GM04504 (cell line): ENCODE measurements around the gene TM2D1.
"Not testable (repeated sequence)": the region's sequence is repeated elsewhere in the genome, so short reads cannot be mapped to it uniquely, and the experiment has no call there.

ENCODE experiments used
- DNase-seq: peaks from one replicate; pipeline ENCODE4 v3.0.0-alpha.2; 2012; ENCODE audit warnings: low read depth

TM2D1 gene

DNA sequence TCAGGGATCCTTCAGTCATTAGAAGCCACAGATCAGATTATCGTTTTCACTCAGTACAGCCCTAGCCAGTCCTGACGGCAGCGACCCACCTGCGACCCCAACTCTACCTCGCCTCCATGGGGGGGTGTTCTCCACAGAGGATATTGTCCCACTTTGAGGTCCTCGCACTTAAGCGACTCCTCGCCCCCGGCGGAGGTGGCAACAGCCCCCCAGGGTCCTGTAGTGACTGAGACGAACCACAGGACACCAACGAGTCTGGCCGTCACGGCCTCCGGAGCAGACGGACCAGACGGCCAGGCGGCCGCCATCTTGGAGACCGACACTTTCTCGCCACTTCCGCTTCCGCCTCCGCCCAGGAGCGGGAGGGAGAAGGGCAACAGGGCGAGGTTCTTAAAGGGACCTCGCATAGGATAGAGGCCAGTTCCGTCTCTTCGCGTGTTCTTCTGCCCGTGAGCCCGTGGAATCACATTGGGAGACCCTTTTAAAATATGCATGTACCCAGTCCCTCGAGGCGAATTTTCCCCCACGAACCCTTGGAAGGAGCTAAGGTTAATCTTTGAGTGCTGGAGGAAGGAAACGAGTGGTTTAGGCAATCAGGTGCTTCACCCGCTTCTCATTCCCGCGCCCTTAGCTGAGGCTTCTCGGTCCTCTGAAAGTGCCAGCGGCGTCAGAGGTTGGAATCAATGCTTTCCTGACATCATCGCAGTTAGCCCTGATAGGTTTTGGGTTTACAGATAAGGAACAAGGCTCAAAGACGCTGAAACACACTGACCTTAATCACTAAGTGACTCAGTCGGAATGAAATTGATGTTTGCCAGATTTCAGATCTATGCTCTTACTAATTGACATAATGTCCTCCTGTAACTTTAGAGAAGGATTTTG lies at the start of gene TM2D1:
TSS of gene TM2D1 (minus strand) at position 329 of the 882 bp plus-strand sequence. CDS start at position 308, 21 bp downstream.
- DNase-seq: peak; percentile 77

DNA sequence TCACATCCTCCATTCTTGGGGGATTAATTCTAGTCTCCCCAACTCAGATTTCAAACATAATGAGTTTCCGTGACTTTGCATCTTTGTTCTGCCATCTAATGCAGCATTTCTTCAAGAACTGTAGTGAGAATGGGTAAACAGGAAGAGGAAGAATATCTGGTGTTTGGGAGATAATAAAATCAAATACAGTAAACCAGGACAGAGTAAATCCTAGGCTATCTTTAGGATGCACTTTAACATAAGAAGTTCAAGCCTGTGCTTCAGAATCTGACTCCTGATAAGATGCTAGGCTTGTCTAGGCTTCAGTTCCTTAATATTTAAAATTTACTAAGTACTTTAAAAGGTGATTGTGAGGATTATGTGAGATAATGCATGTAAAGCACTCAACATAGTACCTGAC lies 45.2 kb upstream of the TM2D1 start:
- DNase-seq: no peak

DNA sequence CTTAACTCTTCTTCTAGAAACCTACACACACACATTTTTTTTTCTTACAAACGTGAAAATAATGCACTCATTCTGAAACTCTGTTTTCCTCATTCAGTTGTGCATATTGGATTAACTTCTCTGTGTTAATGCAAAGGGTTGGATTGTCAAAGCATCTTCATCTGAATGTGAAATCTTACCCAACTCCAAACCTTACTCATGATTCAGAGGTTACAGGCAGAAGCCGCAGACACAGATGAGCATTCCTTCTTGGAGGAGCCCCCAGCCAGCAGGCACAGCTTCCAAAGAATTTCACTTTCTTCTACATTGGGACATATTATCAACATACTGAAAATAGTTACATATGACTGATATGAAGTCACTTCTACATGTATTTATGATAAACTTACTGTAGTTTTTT lies 33.0 kb upstream of the TM2D1 start:
- DNase-seq: no peak

DNA sequence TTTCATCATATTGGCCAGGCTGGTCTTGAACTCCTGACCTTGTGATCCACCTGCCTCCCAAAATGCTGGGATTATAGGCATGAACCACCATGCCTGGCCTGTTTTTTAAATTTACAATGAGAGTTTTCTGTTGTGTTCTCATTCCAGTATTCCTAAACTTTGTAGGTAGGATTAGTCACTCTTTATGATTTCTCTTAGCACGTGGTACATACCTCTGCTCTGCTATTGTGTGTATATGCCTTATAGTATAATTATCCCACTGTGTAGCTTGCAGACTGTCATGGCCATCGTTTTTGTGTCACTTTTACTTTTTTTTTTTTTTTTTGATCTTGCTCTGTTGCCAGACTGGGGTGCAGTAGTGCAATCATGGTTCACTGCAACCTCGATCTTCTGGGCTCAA lies 31.8 kb upstream of the TM2D1 start:
- DNase-seq: no peak

DNA sequence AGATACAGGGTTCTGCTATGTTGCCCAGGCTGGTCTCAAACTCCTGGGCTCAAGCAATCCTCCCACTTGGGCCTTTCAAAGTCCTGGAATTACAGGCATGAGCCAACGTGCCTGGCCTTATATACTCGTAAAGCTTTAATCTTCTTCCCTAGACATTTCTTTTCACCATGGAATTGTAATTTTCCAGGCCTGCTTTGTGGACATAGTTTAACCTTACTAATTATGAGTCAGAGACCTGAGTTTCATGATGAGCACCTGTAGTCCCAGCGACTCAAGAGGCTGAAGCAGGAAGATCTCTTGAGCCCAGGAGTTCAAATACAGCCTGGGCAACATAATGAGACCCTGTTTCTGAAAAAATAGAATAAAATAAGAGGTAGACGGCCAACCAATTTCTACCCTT lies 29.6 kb upstream of the TM2D1 start:
- no peak for DNase-seq

DNA sequence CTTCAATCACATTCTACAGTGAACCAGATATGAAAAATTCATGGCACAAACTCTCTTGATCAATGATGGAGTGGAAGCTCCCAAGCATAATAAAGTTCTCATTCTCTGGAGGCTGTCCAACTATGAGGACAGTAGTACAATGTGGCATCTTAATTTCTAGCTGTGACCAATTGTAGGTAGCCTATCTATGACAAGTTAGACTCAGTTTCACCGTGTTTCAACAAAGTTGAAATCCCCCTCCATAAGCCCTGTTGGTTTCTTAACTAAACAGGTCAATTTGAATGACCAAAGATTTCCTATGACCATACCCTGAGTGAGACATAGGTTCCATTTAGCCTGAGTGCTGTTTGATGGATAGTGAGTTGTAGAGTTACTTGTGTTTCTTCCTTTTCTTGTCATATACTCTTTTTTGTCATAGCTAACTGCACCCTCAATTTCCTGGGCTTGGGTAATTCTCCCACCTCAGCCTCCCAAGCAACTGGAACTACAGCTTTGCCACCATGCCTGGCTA lies 29.1 kb upstream of the TM2D1 start:
- no peak for DNase-seq

DNA sequence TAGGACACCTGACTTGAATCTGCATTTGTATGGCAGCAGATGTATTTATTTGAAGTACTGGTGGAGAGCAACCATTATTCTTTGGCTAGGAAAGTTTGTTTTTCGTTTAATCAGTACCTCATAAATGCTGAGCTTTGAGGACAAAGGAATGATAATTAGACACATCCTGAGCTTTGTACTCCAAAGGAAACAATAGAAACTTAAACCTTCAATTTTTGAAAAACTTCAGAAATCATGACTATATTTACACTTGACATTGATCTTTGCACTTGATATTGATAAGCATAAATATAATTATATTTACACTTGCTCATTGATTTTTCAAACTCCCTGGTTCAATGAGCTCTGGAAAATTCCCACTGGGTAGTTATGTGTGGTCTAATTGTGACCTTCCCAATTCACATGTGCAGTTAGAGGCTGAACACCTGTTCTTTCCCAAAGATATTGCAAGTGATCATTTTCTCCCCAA lies 28.0 kb upstream of the TM2D1 start:
- no peak for DNase-seq

DNA sequence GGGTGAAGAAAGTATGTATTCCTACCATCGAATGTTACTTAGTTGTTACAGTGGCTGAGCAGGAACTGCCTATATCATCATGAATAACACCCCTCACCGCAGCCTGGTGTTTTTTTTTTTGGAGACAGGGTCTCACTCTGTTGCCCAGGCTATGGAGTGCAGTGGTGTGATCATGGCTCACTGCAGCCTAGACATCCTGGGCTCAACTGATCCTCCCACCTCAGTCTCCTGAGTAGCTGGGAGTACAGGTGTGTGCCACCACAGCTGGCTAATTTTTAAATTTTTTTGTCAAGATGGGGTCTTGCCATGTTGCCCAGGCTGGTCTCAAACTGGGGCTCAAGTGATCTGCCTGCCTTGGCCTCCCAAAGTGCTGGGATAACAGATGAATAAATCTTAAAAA lies 24.6 kb upstream of the TM2D1 start:
- DNase-seq: no peak

DNA sequence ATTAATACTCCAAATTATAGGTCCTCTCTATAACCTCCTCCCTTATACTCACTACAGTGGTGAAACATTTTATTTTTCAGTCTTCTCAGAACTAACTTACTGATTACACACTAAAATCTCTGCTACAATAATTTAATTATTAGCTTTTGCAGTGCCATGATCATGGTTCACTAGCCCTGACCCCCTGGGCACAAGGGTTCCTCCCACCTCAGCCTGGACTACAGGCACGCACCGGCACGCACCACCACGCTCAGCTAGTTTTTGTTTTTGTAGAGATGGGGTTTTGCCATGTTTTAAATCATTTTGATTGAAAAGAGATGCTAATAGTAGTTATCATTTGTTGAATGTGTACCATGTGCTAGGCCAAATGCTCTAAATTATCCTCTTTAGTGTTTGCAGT lies 23.6 kb upstream of the TM2D1 start:
- no peak for DNase-seq

DNA sequence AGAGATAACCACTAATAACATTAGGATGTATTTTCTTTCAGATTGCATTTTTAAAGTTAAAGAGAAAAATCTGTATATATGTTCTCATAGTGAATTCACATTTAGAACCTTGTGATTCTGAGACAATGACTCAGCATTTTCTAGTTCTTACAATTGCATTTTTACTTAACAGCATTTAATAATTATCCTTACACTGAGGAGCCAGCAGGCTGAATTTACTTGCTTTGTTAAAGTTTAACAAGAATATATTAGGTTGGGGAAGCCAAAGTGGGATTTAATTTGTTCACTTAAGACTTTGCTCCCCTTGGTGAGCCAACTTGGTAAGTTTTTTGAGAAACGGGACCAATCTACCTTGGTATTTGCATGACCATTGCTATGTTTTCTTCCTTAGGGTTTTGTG lies 21.9 kb upstream of the TM2D1 start:
- DNase-seq: no peak

DNA sequence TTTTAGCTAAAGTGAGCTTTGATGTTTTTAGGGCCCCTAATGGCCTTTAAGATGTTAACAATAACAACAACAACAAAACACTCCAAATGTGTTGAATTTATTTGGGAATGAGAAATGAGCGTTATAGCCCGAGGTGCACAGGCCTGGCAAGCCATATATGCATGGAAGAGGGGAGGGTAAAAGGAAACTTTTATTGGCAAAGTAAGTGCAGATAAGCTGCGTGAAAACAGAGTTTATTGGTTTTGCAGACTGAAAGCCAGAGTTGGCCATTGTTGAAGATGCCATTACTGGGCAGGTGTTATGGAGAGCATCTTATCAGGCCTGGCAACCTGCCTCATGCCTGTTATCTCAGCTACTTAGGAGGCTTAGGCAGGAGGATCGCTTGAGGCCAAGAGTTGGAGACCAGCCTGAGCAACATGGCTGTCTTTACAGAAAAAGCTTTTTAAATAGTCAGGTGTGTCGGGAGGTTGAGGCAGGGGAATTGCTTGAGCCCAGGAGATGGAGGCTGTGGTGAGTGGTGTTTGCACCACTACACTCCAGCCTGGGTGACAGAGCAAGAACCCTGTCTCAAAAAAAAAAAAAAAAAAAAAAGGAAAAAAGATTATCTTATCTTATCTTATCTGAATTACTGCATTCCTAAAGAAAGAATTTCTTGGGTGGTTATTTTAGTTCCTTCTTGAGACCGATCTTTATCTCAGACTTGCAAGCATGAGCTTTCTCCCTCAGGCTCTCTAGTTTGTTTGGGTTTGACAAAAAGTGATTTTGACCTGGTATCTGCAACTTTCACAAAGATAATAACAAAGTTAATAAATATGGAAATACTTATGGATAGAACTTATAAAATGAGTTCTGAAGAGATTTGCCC lies 19.0 kb upstream of the TM2D1 start:
- no peak for DNase-seq

DNA sequence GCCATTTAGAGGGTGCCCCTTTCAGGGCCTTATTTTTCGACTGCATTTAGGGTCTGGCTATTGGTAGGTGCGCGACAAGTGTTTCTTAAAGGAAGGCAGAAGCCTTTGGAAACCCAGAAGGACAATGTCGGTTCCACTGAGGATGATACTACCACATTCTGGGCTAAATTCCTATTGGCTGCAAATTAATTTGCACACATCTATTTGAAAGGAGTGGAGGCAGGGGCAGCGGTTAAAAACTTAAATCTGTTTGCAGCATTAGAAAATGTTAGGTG lies 18.4 kb upstream of the TM2D1 start:
- DNase-seq: no peak

DNA sequence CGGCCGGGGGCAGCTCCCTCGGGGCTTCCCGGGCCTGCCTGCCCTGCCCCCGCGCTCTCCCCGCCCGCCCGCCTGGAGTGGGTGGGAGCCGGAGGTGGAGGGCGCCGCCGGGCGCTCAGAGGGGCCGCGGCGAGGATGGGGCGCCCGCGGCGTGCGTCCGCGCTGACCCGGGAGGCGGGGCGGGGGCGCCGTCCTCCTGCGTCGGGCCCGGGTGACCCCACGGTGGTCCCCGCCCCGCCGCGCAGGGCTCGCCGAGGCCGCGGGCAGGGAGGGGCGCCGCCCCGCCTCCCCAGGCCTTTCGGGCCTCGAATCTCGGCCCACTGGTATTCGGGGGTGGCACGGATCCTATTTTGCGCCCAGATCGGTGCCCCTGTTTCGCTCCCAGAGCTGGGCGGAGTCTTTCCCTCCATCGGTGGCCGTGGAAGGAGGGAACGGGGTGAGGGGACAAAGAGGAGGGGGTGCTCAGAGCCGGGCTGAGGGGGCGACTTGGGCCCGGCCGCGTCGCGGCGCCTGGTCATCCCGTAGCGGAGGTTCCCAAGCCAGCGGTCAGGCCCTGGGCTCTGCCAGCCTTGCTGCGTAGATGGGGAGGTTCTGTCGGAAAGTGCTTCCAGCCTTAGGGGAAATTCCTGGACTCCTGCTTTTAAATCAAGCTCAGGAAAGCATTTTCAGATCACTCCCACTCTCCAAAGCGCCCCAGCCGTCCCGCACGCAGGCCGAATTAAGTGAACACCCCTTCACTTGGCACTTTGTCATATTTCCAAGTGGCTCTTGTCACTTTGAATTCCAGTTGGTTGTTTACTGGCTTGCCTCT lies 17.9 kb upstream of the TM2D1 start:
- no peak for DNase-seq

DNA sequence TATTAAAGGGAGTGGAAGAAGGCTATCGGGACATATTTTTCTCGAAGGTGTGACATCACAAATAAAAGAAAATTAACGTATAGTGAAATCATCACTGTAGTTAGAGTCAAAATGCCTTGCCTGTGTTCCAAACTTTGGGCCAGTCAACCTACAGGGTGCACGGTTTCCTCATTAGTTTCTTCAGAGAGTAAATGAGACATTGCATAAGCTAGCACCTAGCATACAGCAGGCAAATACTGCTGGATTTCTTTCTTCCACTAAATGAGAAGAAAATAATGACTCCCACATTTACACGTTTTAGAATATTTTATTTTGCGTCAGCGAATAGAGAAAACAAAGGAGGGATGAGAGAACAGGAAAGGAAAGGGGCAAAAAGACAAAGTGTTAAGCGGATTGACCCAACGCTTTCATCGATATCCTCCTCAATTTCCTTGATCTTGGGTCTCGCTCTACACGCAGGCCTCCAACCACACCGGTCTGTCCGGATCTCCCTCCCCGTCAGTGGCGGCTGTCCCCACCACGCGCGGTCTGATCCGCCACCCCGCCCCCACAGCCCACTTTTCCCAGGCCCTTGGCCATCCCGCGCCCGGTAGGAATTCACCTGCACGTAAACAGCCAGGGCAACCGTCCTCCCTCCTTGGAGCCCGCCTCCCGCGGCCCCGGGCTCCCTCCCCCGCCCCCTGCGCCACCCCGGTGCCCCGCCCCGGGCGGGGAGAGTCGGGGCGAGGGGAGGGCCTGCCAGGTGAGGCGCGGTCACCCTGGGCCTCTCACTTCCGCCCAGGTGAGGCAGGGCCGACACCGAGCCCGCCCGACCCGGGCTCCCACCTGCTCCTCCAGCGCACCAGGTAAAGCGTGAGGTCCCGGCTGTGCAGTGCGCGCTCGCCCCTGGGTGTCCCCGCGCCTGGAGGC lies 17.0 kb upstream of the TM2D1 start, which contains the start of gene PATJ:
TSS of gene PATJ (plus strand) at position 770 of the 909 bp plus-strand sequence. CDS start 20,413 bp downstream, outside the sequence.
- DNase-seq: no peak

DNA sequence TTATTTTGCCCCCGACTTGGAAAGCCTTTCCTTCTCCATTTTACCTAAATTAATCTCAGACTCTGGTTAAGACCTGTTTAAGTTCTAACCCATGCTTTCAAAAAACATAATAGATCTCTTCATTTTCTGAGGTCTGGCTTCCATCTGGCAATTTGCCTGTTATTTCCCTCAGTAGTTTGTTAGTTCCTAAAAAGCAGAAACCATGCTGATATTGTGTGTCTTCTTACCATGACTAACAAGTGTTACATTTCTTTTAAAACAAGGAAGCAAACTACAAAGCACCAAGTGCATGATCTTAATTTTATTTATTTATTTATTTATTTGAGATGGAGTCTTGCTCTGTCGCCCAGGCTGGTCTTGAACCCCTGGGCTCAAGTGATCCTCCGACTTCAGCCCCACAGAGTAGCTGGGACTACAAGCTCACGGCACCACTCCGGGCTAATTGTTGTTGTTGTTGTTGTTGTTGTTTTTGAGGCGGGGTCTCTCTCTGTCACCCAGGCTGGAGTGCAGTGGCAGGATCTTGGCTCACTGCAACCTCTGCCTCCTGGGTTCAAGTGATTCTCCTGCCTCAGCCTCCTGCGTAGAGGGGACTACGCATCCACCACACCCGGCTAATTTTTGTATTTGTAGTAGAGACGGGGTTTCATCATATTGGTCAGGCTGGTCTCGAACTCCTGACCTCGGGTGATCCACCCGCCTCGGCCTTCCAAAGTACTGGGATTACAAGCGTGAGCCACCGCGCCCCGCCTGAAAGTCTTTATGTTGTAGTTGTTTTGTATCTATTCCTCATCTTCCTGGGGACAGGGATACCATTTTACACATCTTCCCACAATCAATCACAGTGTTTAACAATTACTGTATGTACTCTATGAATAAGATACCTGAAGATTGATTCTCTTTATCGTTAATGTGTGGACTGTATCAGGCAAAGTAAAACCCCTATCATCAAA lies 16.1 kb upstream of the TM2D1 start:
- no peak for DNase-seq

DNA sequence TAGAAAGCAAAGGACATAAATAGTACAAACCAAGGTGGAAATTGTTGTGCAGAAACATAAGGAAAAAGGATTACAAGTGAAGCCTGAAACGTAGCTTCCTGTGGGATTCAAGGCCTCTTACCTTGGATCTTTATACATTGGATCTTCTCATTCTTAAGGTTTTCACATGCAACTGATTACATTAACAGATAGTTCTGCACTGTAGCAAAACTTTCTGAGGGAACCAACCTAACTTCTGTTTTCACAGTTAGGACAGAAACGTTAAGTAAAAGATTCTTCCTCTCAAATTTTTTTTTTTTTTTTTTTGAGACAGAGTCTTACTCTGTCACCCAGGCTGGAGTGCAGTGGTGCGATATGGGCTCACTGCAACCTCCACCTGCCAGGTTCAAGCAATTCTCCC lies 7.8 kb upstream of the TM2D1 start:
- no peak for DNase-seq

DNA sequence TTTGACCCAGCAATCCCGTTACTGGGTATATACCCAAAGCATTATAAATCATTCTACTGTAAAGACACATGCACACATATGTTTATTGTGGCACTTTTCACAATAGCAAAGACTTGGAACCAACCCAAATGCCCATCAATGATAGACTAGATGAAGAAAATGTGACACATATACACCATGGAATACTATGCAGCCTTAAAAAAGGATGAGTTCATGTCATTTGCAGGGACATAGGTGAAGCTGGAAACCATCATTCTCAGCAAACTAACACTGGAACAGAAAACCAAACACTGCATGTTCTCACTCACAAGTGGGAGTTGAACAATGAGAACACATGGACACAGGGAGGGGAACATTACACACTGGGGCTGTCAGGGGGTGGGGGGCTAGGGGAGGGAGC lies 5.7 kb upstream of the TM2D1 start:
- not testable (repeated sequence) for DNase-seq

DNA sequence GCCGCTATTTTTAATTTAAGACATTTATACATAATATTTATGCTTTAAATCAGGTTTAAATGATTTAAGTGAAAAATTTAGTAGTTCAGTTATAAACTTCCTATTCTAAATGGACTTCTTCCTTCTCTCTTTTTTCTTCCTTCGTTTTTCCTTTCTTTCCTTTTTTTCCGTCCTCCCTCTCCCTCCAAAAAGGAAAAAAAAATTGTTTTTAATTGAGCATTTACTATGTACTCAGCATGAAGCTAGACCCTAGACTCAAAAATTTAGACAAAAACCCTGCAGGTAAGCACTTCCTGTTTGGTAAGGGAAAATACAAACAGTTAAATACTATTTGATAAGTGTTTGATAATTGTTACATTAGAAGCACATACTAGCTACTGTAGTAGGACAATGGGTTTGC lies 2.6 kb upstream of the TM2D1 start:
- no peak for DNase-seq

DNA sequence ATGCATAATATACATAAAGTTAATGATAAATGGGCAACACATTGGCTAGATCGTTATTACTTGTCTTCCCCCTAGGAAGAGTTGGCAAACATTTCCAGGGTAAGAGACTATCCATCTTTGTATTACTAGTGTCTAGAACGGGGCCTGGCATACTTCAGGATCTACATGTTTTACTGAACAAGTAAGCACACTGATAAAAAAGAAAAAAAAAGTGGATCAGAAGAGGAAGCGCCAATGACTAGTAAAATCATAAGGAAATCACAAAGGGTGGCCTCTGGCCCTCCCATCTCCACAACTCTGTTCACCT lies 482 bp downstream of the TM2D1 start:
- DNase-seq: no peak
